B cell (primary cell): ENCODE measurements around the gene BCAM.

Experiments
- CTCF ChIP-seq: fragments of 200-600 bp; IDR thresholded peaks from one replicate; pipeline ENCODE4 v1.8.0; 2022; ENCODE audit warnings: antibody characterized with exemption, mild to moderate bottlenecking
- EZH2 ChIP-seq: IDR thresholded peaks from 2 replicates; pipeline ENCODE4 v1.6.1; 2012; ENCODE audit warnings: borderline replicate concordance, low read depth, mild to moderate bottlenecking, moderate library complexity, low read length; ENCODE audit not compliant: insufficient read depth, poor library complexity, severe bottlenecking

- TF ChIP-seq CTCF (no peak), EZH2 (no peak)
Observed at GRCh38 chr19:44811122-44811419, 2.2 kb downstream of the BCAM start.
